Endothelial cell of umbilical vein (primary cell): ENCODE measurements around the gene RAB40A. TPM values are rescaled to one million over a fixed set of nuclear protein-coding genes. Genes with fewer than 3 reads are reported as not detected.
A peak's percentile ranks its signal among the peaks of the same experiment; 100 is the strongest.

ENCODE experiments used
- BruUV-seq: library from RNA; stranded (reverse); fragments of 400-500 nt; replicated peaks from 2 replicates; lab custom pipeline; 2021; lab: Mats Ljungman, UMichigan
- CTCF ChIA-PET: fragments of 300-600, 350-600 bp; sonication (Branson Sonifier 250); formaldehyde crosslinking; loops from one replicate; lab custom pipeline; 2021; ENCODE audit warnings: antibody characterized with exemption, inconsistent platforms; lab: Charles Lee
- POLR2A ChIA-PET: fragments of 300-600, 350-600 bp; sonication (Branson Sonifier 250); formaldehyde crosslinking; loops from one replicate; lab custom pipeline; 2021; ENCODE audit warnings: antibody characterized with exemption, inconsistent platforms; lab: Charles Lee
- DNase-seq: peaks from one replicate; pipeline ENCODE4 v3.0.0-alpha.2; 2011; ENCODE audit warnings: low read depth, low spot score
- FAIRE-seq: peaks from 2 replicates; lab custom pipeline; 2011; peaks lifted over from hg19 to GRCh38; lab: Jason Lieb, UNC
- H2AFZ ChIP-seq: 2 replicates; pipeline ENCODE4 v1.6.0; 2012; ENCODE audit warnings: low read depth, low read length, control low read depth, inconsistent platforms
- H3K27ac ChIP-seq: 2 replicates; pipeline ENCODE4 v1.5.1; 2011; ENCODE audit warnings: low read depth, mild to moderate bottlenecking, control low read depth, low read length, moderate library complexity; ENCODE audit not compliant: insufficient read depth
- H3K27me3 ChIP-seq, 2 experiments: 2 replicates each; pipeline versions ENCODE4 v1.6.0 to v1.6.1; 2011; ENCODE audit warnings: low read length in 2 of 2, mixed read lengths in 1 of 2; ENCODE audit not compliant: control insufficient read depth in 2 of 2, insufficient read depth in 2 of 2
- H3K36me3 ChIP-seq, 2 experiments: 2 replicates in 1 of 2; 3 replicates in 1 of 2; pipeline ENCODE4 v1.5.1; 2011; ENCODE audit warnings: low read length in 2 of 2, mild to moderate bottlenecking in 1 of 2, moderate library complexity in 1 of 2; ENCODE audit not compliant: control insufficient read depth in 2 of 2, insufficient read depth in 2 of 2; ENCODE audit errors: extremely low read depth in 1 of 2
- H3K4me1 ChIP-seq: 3 replicates; pipeline ENCODE4 v1.5.1; 2011; ENCODE audit warnings: mild to moderate bottlenecking, low read length; ENCODE audit not compliant: control insufficient read depth, insufficient read depth; ENCODE audit errors: extremely low read depth
- H3K4me2 ChIP-seq: 2 replicates; pipeline ENCODE4 v1.6.1; 2011; ENCODE audit warnings: low read length, control low read depth, mixed read lengths; ENCODE audit not compliant: insufficient read depth
- H3K4me3 ChIP-seq, 3 experiments: fragments of 200-600 bp in 1 of 3; sonication (generic), shearing (Covaris generic) in 1 of 3; replicated peaks in 1 of 3; 2 replicates each; pipeline ENCODE4 v1.5.1; 2011 to 2016; ENCODE audit warnings: control low read depth in 3 of 3, low read length in 3 of 3, mild to moderate bottlenecking in 2 of 3, inconsistent platforms in 1 of 3, low read depth in 1 of 3, moderate library complexity in 1 of 3; ENCODE audit not compliant: insufficient read depth in 1 of 3
- H3K79me2 ChIP-seq: 2 replicates; pipeline ENCODE4 v1.6.0; 2012; ENCODE audit warnings: low read length, inconsistent platforms; ENCODE audit not compliant: control insufficient read depth, insufficient read depth
- H3K9ac ChIP-seq: replicated peaks from 2 replicates; pipeline ENCODE3; 2011; ENCODE audit warnings: low read length, control low read depth; ENCODE audit not compliant: insufficient read depth; ENCODE audit errors: extremely low read depth
- H3K9me1 ChIP-seq: replicated peaks from 3 replicates; pipeline ENCODE4 v1.6.0; 2011; ENCODE audit warnings: mild to moderate bottlenecking, low read length; ENCODE audit not compliant: control insufficient read depth, insufficient read depth; ENCODE audit errors: extremely low read depth
- H3K9me3 ChIP-seq: replicated peaks from 2 replicates; pipeline ENCODE4 v1.5.1; 2012; ENCODE audit warnings: low read length, inconsistent platforms; ENCODE audit not compliant: control insufficient read depth, insufficient read depth
- H4K20me1 ChIP-seq: replicated peaks from 2 replicates; pipeline ENCODE3; 2011; ENCODE audit warnings: mild to moderate bottlenecking, low read length; ENCODE audit not compliant: control insufficient read depth, insufficient read depth; ENCODE audit errors: extremely low read depth
- CTCF ChIP-seq, 2 donors: IDR thresholded peaks; 1 replicate in 1 of 2; 2 replicates in 1 of 2; pipeline ENCODE4 v1.5.1; 2011; ENCODE audit warnings: low read length in 2 of 2, mild to moderate bottlenecking in 2 of 2, moderate library complexity in 2 of 2, control low read depth in 1 of 2, inconsistent platforms in 1 of 2, low read depth in 1 of 2; ENCODE audit not compliant: insufficient read depth in 1 of 2; ENCODE audit errors: extremely low read depth in 1 of 2
- EZH2 ChIP-seq: IDR thresholded peaks from 2 replicates; pipeline ENCODE4 v1.6.1; 2012; ENCODE audit warnings: borderline replicate concordance, low read depth, mild to moderate bottlenecking, moderate library complexity, low read length, inconsistent platforms; ENCODE audit not compliant: severe bottlenecking
- FOS ChIP-seq: IDR thresholded peaks from 2 replicates; pipeline ENCODE4 v1.6.1; 2011; ENCODE audit warnings: mild to moderate bottlenecking, low read length, moderate library complexity, borderline replicate concordance; ENCODE audit not compliant: insufficient read depth
- GATA2 ChIP-seq: IDR thresholded peaks from 2 replicates; pipeline ENCODE4 v1.7.0; 2011; ENCODE audit warnings: low read depth, mild to moderate bottlenecking, moderate library complexity, mixed read lengths, low read length; ENCODE audit not compliant: insufficient read length, insufficient read depth
- JUN ChIP-seq: IDR thresholded peaks from 2 replicates; pipeline ENCODE4 v1.6.1; 2011; ENCODE audit warnings: borderline replicate concordance, low read depth; ENCODE audit not compliant: insufficient read length, insufficient read depth
- MYC ChIP-seq: IDR thresholded peaks from one replicate; pipeline ENCODE4 v1.6.1; 2011; ENCODE audit warnings: mild to moderate bottlenecking, low read depth, low read length
- POLR2A ChIP-seq: IDR thresholded peaks from 2 replicates; pipeline ENCODE4 v1.6.1; 2012; ENCODE audit warnings: low read depth, mild to moderate bottlenecking, control low read depth, low read length
- POLR2AphosphoS5 ChIP-seq: IDR thresholded peaks from 2 replicates; pipeline ENCODE4 v1.6.1; 2012; ENCODE audit warnings: low read depth, mild to moderate bottlenecking, control low read depth, low read length, moderate library complexity; ENCODE audit not compliant: insufficient read depth
- dilution Hi-C: fragments of 300-500 bp; cut with MboI; formaldehyde crosslinking; loops from one replicate; pipeline ENCODE4 v1.15.0; 2019; ENCODE audit warnings: low sequenced_read_pairs; ENCODE audit not compliant: extremely low pct_ligation_motif_present
- intact Hi-C: fragments of 100-400 bp; cut with micrococcal nuclease; formaldehyde crosslinking; loops from one replicate; pipeline ENCODE4 v1.10.0; 2022
- polyA plus RNA-seq, 4 experiments: library from polyadenylated mRNA; depleted of rRNA in 3 of 4; stranded (reverse) in 3 of 4; unstranded in 1 of 4; fragments of >200 nt; gene quantifications; 2 replicates each; pipeline versions ENCODE4 v1.2.1 to v1.2.3, GENCODE V29; 2011 to 2012; ENCODE audit warnings: missing spikeins in 1 of 4
- total RNA-seq: library from RNA; stranded (reverse); gene quantifications from 2 replicates; pipeline ENCODE4 v1.2.3, GENCODE V29; 2021
- TF ChIP-seq, protein P1 (sequence below): IDR thresholded peaks from 2 replicates; pipeline ENCODE4 v1.6.1; 2011; ENCODE audit not compliant: insufficient read depth, insufficient read length

RAB40A gene
- total and polyA plus RNA-seq, 2 donors (not counting 3 experiments of a cell fraction or from before 2014, with no cell fraction given) = 0.30 to 0.58 TPM

- H3K27me3 ChIP-seq = no peaks in the 10 kb centered on the region
- H3K4me1 ChIP-seq = no peaks in the 10 kb centered on the region
- peak; percentile 29 to 35 for TF ChIP-seq CTCF (IDR thresholded peaks at IDR 0.05; ENCODE audit: extremely low read depth in 1 of 2, insufficient read depth in 1 of 2, low read depth in 1 of 2, low read length in 2 of 2)
- TF ChIP-seq GATA2 = no peak
- dilution Hi-C loops (no loop called here), intact Hi-C loops (loop anchor here (1.0 to 5.0 kb wide), 6 partner anchors 66 to 253 kb away; partner anchors contain the start of genes TCEAL8 and TCEAL9)
- H3K9me3 ChIP-seq = no peaks in the 10 kb centered on the region
- peak overlapping the region in 2 of 3 experiments; percentile 28 to 51 for H3K4me3 ChIP-seq
- POLR2A ChIA-PET = no interaction called here
- H3K4me2 ChIP-seq = peak overlapping the region; percentile 52
- H3K27ac ChIP-seq = no peak overlapping the region
- no peaks in the 10 kb centered on the region for H3K36me3 ChIP-seq
- DNase-seq (peak; percentile 55), FAIRE-seq (peak; percentile 73)
- no peaks in the 10 kb centered on the region for H3K9me1 ChIP-seq
- H3K9ac ChIP-seq = peak overlapping the region; percentile 35
- no TSS peak for BruUV-seq
- H3K79me2 ChIP-seq = no peaks in the 10 kb centered on the region
- peak overlapping the region; percentile 68 for H2AFZ ChIP-seq
- CTCF ChIA-PET = interaction anchor here (0.7 to 3.3 kb wide), 28 partner anchors 9 to 513 kb away, joined by 3 to 129 read pairs (median 6); partner anchors contain the start of genes BEX3, BEX4, TCEAL5 and TCEAL8
- no peaks in the 10 kb centered on the region for H4K20me1 ChIP-seq
Observed at GRCh38 chrX:103464072-103464773, 55.1 kb downstream of the RAB40A start.

- Histone ChIP-seq H3K79me2 (no peaks in the 10 kb centered on the region), H3K4me2 (no peak overlapping the region), H3K36me3 (no peaks in the 10 kb centered on the region), H4K20me1 (no peaks in the 10 kb centered on the region), H3K27me3 (no peaks in the 10 kb centered on the region), H3K27ac (no peak overlapping the region), H3K9me1 (no peaks in the 10 kb centered on the region), H3K4me1 (no peaks in the 10 kb centered on the region), H3K9ac (no peak overlapping the region), H2AFZ (no peak overlapping the region), H3K4me3 (no peak overlapping the region), H3K9me3 (no peaks in the 10 kb centered on the region)
- no peak for DNase-seq
- FAIRE-seq = no peak
- dilution Hi-C loops (no loop called here), intact Hi-C loops (loop anchor here (5.0 kb wide), 1 partner anchor 104 kb away; the partner anchor contains the start of gene TCEAL9)
- TF ChIP-seq GATA2 = no peak
- no peak for TF ChIP-seq POLR2A
- TF ChIP-seq MYC = no peak
- no peak for TF ChIP-seq EZH2
- no peak for TF ChIP-seq POLR2AphosphoS5
- TF ChIP-seq, protein P1, sequence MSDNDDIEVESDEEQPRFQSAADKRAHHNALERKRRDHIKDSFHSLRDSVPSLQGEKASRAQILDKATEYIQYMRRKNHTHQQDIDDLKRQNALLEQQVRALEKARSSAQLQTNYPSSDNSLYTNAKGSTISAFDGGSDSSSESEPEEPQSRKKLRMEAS = no peak
- TF ChIP-seq JUN = no peak
- TF ChIP-seq CTCF (IDR thresholded peaks at IDR 0.05; ENCODE audit: extremely low read depth in 1 of 2, insufficient read depth in 1 of 2, low read depth in 1 of 2, low read length in 2 of 2) = no peak
- TF ChIP-seq FOS = no peak
- BruUV-seq = no TSS peak
- POLR2A ChIA-PET = no interaction called here
- CTCF ChIA-PET = no interaction called here
Observed at GRCh38 chrX:103461156-103461555, 58.1 kb downstream of the RAB40A start.
